VCaP (cell line): Measurements from ENCODE around the gene PLP2.
"Not testable (repeated sequence)": the region's sequence is repeated elsewhere in the genome, so short reads cannot be mapped to it uniquely, and the experiment has no call there.

Experiments
- H3K27ac ChIP-seq: fragments of 450-650 bp; 2 replicates; pipeline ENCODE4 v1.5.1; 2017
- CTCF ChIP-seq: fragments of 450-650 bp; conservative IDR thresholded peaks from 2 replicates; pipeline ENCODE4 v1.5.1; 2017; ENCODE audit warnings: mild to moderate bottlenecking, moderate library complexity

PLP2 gene

DNA sequence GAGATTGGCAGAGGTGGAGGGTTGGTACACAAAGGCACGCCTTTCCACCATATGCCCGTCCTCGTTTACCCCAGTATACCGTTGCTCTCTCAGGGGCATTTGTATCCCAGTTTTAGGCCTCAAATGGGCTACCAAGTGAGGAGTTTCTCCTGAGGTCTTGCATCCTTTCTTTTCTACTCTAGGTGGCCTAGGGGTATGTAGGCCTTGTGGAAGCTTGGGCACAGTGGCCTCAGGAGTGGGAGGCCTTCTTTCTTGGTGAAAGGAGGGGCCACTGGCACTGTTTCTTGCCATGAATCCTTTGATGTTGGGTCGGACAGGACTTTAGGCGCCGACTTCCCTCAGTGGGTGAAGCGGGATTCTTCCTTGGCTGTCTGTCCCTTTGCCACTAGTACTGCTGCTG, 24.4 kb upstream of the PLP2 start:
- H3K27ac ChIP-seq: no peak overlapping the region
- no peak for TF ChIP-seq CTCF

DNA sequence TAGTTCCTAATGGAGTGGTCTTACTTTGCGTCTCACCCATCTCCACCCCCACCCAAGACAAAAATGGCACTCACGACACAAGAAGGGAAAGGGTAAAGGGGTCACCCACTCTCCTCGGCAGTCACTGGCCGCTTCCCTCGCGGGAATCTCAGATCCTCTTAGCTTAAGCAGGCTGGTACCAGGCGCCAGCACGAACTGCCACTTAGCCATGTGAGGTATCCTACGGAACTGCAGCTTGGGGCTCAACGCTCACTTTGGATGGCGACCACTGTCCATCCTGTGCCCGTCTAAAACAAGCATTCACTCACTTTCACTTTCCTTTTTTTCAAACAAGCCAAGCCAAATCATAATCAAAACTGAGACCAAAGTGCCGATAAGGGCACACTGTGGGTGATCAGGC, 23.8 kb upstream of the PLP2 start:
- TF ChIP-seq CTCF: no peak
- no peak overlapping the region for H3K27ac ChIP-seq

DNA sequence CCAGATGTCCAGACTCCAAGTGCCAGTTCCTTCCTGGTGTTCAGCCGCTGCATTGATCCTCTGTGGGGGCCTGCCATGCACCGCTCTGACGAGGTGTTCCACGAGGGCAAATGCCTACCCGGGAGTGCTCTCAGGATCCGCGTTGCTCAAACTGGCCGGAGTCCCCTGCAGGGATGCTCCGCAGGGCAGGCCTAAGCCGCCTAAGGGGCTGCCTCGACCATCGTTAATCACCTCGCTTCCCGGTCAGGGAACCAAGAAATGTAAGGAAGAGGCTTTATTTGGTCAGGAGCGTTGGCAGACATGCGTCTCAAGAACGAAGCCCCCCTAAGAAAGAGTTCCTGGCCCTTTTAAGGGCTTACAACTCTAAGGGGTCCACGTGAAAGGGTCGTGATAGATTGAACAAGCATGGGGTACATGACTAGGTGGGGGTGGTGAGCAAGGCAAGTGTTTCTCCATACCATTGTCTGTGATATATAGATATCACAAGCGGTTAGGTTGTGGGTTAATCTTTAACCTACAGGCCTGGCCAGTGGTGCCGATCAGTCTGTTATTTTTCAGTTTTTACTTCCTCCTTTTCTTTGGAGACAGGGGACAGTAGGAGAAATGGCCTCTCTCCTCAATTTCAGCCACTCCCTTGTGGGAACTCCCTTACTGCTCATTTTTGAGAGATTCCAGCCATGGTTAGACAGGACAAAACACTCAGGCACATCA, 23.2 kb upstream of the PLP2 start:
- H3K27ac ChIP-seq: not testable (repeated sequence)

GRCh38 chrX:49149291-49149690, 22.4 kb upstream of the PLP2 start:
- not testable (repeated sequence) for H3K27ac ChIP-seq

GRCh38 chrX:49153467-49153866, 18.2 kb upstream of the PLP2 start:
- no peak overlapping the region for H3K27ac ChIP-seq
- TF ChIP-seq CTCF: no peak

DNA sequence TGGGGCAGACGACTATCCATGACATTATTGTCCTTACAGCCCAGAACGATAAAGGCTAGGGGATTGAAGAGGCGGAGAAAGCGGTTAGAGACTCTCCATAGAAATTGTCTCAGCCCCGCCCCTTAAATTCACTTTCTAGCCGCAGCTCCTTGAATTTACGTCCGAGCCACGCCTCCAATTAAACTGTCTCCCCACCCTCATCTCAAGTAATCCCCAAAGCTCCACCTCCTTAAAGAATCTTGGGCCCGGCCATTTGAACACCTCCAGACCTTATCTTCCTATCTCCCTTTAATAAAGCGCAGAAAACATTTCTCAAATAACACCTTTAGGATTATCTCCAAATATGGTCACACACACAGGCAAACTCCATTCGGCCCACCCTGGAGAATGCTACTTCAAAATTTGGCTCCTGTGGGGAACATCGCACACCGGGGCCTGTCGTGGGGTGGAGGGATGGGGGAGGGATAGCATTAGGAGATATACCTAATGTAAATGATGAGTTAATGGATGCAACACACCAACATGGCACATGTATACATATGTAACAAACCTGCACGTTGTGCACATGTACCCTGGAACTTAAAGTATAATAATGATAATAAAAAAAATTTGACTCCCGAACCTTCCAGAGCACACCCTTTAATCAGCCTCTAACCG, 16.3 kb upstream of the PLP2 start:
- no peak overlapping the region for H3K27ac ChIP-seq
- TF ChIP-seq CTCF: no peak

DNA sequence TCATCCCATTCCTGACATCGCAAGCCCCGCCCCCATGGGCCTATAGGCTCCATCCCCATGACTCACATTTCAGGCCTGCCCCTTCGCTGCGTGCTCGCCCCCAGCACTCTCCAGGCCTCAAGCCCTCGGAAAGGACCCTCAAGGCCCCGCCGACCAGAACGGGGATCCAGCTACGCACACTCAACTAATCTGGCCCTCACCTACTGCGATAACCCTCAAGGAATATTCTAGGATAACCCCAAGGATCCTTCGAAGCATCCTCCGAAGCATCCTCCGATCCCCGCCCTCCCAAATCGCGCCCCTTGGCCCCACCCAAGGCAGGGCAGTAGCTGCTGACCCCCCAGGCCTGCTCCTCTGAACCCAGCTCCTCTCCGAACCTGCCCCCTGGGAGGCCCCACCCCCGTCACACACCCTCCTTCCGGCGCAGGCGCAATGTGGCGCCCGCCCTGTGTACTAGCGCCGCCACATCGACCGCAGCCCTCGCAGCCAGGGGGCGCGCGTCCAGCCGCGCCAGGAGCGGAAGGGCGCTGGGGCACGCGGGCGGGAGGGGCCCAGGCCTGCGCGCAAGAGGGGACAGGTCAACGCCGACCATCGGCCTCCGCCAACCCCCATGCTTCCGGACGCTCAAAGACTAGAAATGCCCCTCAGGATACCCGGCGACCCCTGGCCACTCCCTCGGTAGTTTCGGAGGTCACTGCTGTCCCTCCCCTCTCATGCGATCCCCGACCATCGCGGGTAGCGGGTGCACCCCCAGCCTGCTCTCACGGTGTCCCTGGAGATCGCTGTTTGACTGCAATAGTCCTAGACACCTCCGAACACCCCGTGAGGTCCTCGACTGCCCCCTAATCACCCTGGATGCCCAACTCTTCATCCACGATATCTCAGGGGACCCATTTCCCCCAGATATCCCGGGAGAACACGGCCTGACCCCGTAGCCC, 15.5 kb upstream of the PLP2 start:
- H3K27ac ChIP-seq: no peak overlapping the region; the same call in 1 of the 2 replicates
- peak; percentile 69 for TF ChIP-seq CTCF

- TF ChIP-seq CTCF: no peak
- H3K27ac ChIP-seq: no peak overlapping the region
Observed at GRCh38 chrX:49157194-49157593, 14.5 kb upstream of the PLP2 start.
